HS-27A (cell line): ENCODE data around the gene RXRG.

Experiments used
- DNase-seq: peaks from one replicate; pipeline ENCODE4 v3.0.0-alpha.2; 2012; ENCODE audit warnings: low read depth, missing footprints

Gene RXRG

GRCh38 chr1:165408518-165408917 is 36.4 kb downstream of the RXRG start:
- no peak for DNase-seq

GRCh38 chr1:165407398-165407797 is 37.5 kb downstream of the RXRG start:
- no peak for DNase-seq

GRCh38 chr1:165403835-165404482 is 41.0 kb downstream of the RXRG start:
- DNase-seq: no peak

- DNase-seq: no peak
Observed at GRCh38 chr1:165402517-165403111, 42.3 kb downstream of the RXRG start.

GRCh38 chr1:165397944-165398343 is 47.0 kb downstream of the RXRG start:
- no peak for DNase-seq

- DNase-seq: no peak
Observed at GRCh38 chr1:165395901-165396300, 49.0 kb downstream of the RXRG start.

GRCh38 chr1:165395478-165395877 is 49.4 kb downstream of the RXRG start:
- no peak for DNase-seq

GRCh38 chr1:165392634-165393571 is 52.0 kb downstream of the RXRG start:
- DNase-seq: peak; percentile 46

- DNase-seq: no peak
Observed at GRCh38 chr1:165389609-165390008, 55.3 kb downstream of the RXRG start.

GRCh38 chr1:165387961-165388360 is 57.0 kb downstream of the RXRG start:
- DNase-seq: no peak

GRCh38 chr1:165387505-165387904 is 57.4 kb downstream of the RXRG start:
- DNase-seq: no peak

- no peak for DNase-seq
Observed at GRCh38 chr1:165383599-165384405, 61.1 kb downstream of the RXRG start.

- no peak for DNase-seq
Observed at GRCh38 chr1:165383067-165383466, 61.9 kb downstream of the RXRG start.

GRCh38 chr1:165381745-165382505 is 63.0 kb downstream of the RXRG start:
- DNase-seq: no peak

GRCh38 chr1:165376811-165377311 is 68.1 kb downstream of the RXRG start:
- no peak for DNase-seq

GRCh38 chr1:165376041-165376810 is 68.7 kb downstream of the RXRG start:
- DNase-seq: no peak

GRCh38 chr1:165375623-165376022 is 69.3 kb downstream of the RXRG start:
- no peak for DNase-seq

- DNase-seq: no peak
Observed at GRCh38 chr1:165371588-165372225, 73.2 kb downstream of the RXRG start.

- DNase-seq: no peak
Observed at GRCh38 chr1:165369255-165369848, 75.6 kb downstream of the RXRG start.
